A549 treated with Mapracorat at 1 μM for 4 hours (cell line): Measurements from ENCODE around the gene TMEM74B. TPM values are rescaled to one million over a fixed set of nuclear protein-coding genes. Genes with fewer than 3 reads are reported as not detected.

Experiments
- total RNA-seq: library from RNA; stranded (reverse); fragments of 200-300 nt; extraction: Qiagen RNA extraction; gene quantifications from 5 replicates; pipeline ENCODE4 v1.2.3, GENCODE V29; 2022

The TMEM74B gene
- 3.0 to 5.0 TPM (median 4.7 TPM) in 5 replicates for total RNA-seq

GRCh38 chr20:1184638-1185315, at the start of gene TMEM74B:
TMEM74B (minus strand) TSS chr20:1184981; CDS start chr20:1183801, 1,180 bp downstream.

GRCh38 chr20:1225783-1226654, 41.2 kb upstream of the TMEM74B start, which contains the start of gene RAD21L1:
RAD21L1 (plus strand) TSS chr20:1226044; CDS start chr20:1228454, 2,410 bp downstream.

DNA sequence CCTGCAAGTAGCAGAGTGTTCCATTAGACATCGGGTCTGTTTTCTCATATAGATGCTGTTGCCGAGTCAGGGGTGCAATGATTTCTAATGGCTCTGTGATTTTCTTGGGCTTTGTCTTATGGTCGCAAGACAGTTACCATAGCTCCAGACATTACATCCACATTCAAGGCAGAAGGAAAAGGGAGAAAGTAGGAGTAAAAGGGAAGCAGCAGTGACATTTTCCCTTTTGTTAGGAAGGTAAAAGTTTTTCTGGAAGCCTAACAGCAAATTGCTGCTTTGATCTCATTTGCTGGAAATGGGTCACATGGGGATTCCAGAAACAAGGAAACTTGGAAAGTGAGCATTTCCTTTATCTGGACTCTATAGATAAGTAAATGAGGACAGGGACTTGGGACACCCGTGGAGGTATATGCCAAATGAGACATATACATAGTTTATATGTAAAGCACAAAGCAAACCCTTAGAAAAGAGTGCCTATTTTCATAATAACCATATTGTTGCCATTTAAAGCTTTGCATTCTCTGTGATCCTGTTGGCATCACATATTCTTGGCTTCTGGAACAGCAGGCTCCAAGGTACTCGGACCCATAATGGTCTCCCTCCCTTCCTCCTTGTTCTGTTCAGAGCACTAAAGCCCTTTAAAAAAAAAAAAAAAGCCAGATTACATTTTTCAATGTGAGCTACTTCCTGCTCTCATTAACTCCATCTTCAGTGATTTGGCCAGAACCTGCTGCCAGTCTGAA, 18.2 kb upstream of the TMEM74B start, which contains the start of gene C20orf202:
C20orf202 (plus strand) TSS at position 693 of the 743 bp plus-strand sequence. CDS start 132 bp downstream, outside the sequence.

Other genes with a start within 250 kb of the TMEM74B start
- gene RSPO4, start 182.7 kb downstream of the TMEM74B start, total RNA-seq: not detected in 5 replicates
- gene PSMF1, start 66.4 kb downstream of the TMEM74B start, total RNA-seq: 205 to 221 TPM (median 209 TPM) in 5 replicates
- gene C20orf202, start 18.5 kb upstream of the TMEM74B start, total RNA-seq: 0.22 TPM in 1 of 5 replicates, not detected in the others
- gene RAD21L1, start 41.1 kb upstream of the TMEM74B start, total RNA-seq: not detected in 5 replicates
- gene SNPH, start 81.3 kb upstream of the TMEM74B start, total RNA-seq: 3.1 to 4.9 TPM (median 4.0 TPM) in 5 replicates
- gene SDCBP2, start 144.2 kb upstream of the TMEM74B start, total RNA-seq: 1.8 to 2.3 TPM (median 2.2 TPM) in 5 replicates
- gene FKBP1A, start 208.1 kb upstream of the TMEM74B start, total RNA-seq: 523 to 533 TPM (median 529 TPM) in 5 replicates